ENCODE results near the gene SPTY2D1.
"Not testable (repeated sequence)": the region's sequence is repeated elsewhere in the genome, so short reads cannot be mapped to it uniquely, and the experiment has no call there.

SPTY2D1 gene, protein sequence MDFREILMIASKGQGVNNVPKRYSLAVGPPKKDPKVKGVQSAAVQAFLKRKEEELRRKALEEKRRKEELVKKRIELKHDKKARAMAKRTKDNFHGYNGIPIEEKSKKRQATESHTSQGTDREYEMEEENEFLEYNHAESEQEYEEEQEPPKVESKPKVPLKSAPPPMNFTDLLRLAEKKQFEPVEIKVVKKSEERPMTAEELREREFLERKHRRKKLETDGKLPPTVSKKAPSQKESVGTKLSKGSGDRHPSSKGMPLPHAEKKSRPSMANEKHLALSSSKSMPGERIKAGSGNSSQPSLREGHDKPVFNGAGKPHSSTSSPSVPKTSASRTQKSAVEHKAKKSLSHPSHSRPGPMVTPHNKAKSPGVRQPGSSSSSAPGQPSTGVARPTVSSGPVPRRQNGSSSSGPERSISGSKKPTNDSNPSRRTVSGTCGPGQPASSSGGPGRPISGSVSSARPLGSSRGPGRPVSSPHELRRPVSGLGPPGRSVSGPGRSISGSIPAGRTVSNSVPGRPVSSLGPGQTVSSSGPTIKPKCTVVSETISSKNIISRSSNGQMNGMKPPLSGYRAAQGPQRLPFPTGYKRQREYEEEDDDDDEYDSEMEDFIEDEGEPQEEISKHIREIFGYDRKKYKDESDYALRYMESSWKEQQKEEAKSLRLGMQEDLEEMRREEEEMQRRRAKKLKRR

DNA sequence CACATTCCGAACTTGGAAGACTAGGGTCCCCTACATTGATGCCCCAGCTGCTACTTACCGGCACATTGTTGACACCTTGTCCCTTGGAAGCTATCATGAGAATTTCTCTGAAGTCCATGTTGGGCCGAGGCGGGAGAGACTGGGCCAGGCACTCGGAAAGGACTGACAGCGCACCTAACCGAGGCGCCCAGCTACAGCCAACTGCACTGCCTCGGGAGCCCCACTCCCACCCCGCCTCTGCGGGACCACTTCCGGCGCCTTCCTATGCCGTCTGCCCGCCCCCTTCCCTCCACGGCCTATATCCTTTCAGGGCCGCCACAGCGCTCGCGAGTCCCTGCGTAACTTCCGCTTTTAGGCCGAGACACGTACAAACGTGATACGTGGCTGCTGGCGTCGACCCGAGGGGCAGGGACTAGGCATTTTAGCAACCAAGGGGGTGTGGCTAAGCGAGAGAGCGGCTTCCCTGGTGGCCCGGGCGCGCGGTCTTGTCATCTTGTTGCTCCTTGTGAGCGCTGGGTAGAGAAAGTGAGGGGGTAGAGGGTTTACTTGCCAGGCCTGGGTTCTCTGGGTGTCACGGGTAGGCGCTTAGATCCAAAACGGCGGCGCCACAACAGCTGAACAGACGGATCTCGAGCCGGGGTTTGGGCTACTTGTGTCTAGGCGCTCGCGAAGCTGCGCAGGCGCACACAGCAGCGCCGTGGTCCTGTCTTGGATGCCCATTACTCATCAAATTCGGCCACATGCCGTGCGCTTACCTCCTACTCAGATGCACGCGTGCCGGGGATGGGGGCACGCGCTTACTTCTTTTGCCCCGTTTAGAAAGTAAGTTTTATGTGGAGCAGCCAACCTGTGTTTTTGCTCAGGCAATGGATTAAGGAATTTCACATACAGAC lies at the start of gene SPTY2D1:
SPTY2D1 (minus strand) TSS at position 203 of the 893 bp plus-strand sequence; CDS start at position 118, 85 bp downstream.
- peak; percentile 96 to 97 for DNase-seq

DNA sequence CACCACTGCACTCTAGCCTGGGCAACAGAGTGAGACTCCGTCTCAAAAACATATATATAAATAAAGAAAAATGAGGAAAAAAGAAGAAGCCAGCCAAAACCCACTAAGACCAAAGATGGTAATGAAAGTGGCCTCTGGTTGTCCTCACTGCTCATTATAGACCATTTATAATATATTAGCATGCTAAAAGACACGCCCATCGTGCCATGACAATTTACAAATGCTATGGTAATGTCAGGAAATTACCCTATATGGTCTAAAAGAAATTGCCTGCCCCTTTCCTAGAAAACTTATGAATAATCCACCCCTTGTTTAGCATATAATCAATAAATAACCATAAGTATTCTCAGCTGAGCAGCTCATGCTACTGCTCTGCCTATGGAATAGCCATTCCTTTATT lies 48.3 kb upstream of the SPTY2D1 start:
- no peak for DNase-seq

- not testable (repeated sequence) for DNase-seq
These were observed 47.8 kb upstream of the SPTY2D1 start for GRCh38 chr11:18681949-18682348.

DNA sequence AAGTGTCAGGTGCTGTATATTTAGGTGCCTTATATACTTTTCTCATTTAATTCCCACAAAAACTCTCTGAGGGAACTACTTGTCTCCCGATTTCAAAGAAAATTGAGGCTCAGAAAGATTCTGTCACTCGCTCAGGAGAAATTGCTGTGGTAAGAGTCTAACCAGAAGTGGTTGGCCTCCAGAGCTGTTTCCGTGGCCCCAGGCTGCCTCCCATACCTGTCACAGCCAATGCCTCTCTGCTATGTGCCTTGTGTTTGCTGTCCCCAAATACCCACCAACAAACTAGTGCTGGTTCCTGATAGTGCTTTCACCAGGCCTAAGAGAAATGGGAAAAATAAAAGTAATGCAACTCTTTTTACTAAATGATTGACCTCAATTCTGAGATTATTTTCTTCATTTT lies 43.4 kb upstream of the SPTY2D1 start:
- DNase-seq: no peak

DNA sequence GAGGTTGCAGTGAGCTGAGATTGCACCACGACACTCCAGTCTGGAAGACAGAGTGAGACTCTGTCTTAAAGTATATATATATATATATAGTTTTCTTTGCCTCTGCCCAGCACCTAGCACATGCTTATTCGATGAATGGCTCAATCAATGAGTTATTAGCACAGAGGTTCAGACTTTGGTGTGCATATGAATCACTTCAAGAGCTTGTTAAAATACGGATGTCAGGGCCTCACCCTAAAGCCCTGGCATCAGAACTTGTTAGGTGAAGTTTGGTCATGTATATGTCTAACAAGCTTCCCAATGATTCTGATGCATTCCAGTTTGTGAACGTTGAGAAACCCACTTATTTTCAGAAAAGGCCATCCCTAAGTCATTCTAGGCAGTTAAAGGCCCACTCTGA lies 42.7 kb upstream of the SPTY2D1 start:
- DNase-seq: no peak

DNA sequence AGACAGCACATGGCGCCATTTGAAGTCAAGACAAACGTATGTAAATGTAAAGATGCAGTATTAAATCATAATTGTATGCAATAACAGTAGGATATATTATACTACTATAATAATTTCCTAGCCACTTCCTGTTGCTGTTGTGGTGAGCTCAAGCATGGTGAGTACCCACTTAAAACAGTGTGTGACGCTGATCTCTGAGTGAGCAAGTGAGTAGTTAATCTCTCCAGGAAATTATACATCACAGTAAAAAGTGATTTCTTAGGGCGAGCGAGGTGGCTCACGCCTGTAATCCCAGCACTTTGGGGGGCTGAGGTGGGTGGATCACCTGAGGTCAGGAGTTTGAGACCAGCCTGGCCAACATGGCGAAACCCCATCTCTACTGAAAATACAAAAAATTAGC lies 38.1 kb upstream of the SPTY2D1 start:
- peak; percentile 26 to 32 for DNase-seq

GRCh38 chr11:18671246-18671645 lies 37.1 kb upstream of the SPTY2D1 start:
- DNase-seq: peak; percentile 20 to 38

DNA sequence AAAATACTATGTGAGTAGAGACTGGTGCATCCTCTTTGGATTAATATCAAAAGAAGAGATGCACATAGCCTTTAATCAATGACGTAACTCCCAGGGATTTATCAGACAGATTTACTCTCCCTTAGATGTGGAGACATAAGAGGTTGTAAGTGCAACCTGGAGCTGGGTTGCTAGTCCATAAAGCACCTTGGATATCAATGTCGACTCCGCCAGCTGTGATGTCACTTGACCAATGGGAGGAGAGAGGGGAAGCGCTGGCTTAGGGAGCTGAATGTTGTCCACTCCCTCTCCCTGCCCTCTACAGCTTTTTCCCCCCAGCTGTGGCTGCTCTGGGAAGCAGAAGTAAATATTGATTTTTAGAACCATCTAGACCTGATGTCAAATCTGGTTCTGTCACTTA lies 35.6 kb upstream of the SPTY2D1 start:
- DNase-seq: no peak

GRCh38 chr11:18669219-18669596 lies 35.1 kb upstream of the SPTY2D1 start:
- DNase-seq: peak in 1 of 2 experiments; percentile 6

DNA sequence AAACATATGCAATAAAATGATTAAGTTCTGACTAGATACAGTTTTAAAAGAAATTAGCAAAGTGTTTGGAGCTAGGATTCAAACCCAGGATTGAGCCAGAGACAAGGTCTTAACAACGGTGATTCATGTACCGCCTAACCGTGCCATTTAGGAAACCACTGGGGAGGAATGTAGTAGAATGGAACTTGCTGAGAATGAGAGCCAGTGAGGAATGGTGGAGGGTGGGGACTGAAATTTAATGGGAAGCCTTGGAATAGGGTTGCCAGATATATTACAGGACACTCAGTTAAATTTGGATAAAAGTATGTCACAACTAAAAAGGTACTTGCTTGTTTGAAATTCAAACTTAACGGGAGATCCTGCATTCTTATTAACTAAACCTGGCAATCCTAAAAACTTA lies 34.0 kb upstream of the SPTY2D1 start:
- no peak for DNase-seq

DNA sequence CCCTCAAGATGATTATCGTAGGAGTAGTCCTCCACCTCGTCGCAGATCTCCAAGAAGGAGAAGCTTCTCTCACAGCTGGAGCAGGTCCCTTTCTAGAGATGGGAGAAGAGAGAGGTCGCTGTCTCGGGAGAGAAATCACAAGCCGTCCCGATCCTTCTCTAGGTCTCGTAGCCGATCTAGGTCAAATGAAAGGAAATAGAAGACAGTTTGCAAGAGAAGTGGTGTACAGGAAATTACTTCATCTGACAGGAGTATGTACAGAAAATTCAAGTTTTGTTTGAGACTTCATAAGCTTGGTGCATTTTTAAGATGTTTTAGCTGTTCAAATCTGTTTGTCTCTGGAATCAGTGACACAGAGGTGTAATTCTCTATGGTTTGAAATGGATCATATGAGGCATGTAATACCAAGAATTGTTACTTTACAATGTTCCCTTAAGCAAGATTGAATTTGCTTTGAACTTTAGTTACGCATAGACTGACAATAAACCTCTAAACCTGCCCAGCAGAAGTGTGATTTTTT lies 31.3 kb upstream of the SPTY2D1 start:
- DNase-seq: not testable (repeated sequence)

GRCh38 chr11:18657673-18658072 lies 23.5 kb upstream of the SPTY2D1 start:
- DNase-seq: no peak

DNA sequence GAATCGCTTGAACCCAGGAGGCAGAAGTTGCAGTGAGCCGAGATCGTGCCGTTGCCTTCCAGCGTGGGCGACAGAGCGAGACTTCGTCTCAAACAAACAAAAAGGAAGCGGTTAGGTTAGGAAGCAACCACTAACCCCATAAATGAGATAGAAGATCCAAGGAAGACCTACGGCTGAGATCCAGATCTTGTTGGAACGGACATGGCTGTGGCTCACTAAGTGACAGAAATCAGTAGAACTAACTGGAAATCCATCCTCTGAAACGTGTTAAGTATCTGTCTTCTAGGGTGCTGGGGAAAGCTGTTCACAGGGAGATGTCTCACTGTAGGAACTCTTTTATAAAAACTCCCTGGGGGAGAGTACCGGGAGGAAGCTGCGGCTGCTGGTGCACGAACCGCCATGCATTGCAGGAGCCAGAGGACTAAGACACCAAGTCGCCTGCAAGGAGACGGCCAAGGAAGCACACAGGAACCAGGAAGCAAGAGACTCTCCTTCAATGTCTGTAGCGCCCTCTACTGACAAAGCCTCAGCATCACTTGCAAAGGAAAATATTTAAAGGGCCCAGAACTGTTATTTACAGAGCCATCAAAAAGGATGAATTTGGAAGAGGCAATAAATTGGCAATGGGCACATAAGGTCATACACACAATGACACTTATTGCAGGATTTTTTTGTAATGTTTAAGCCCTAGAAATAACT lies 16.9 kb upstream of the SPTY2D1 start:
- no peak for DNase-seq

GRCh38 chr11:18650353-18650752 lies 16.2 kb upstream of the SPTY2D1 start:
- DNase-seq: no peak

- not testable (repeated sequence) for DNase-seq
These were observed 8.9 kb upstream of the SPTY2D1 start for GRCh38 chr11:18643034-18643433.

DNA sequence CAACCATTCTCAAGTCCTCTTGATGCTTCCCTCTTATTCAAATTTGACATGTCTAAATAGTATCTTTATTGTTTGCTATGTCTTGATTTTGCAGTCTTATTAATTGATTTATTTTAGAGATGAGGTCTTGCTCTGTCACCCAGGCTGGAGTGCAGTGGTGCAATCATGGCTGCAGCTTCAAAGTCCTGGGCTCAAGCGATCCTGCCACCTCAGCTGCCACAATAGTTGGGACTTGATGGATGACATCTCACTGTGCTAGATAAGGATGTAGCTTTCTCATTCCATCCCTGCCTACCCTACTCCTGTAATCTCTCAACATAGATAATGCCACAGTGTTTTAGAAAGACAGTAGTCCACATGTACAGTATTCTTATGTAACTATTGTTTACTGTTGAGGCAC lies 7.5 kb upstream of the SPTY2D1 start:
- DNase-seq: no peak

GRCh38 chr11:18633256-18634139 lies 644 bp downstream of the SPTY2D1 start:
- DNase-seq: no peak

GRCh38 chr11:18632841-18633240 lies 1.3 kb downstream of the SPTY2D1 start:
- DNase-seq: no peak

GRCh38 chr11:18624161-18624560 lies 10.0 kb downstream of the SPTY2D1 start:
- no peak for DNase-seq

GRCh38 chr11:18623707-18624106 lies 10.4 kb downstream of the SPTY2D1 start:
- DNase-seq: no peak

- no peak for DNase-seq
These were observed 15.7 kb downstream of the SPTY2D1 start for GRCh38 chr11:18618342-18619025.

Measured in activated CD4-positive, alpha-beta T cell treated with anti-CD3 and anti-CD28 coated beads, Interleukin-2, amount 50 U/mL, for 4 hours (primary cell).